ENCODE measurements around the gene KIAA0753.

DNA sequence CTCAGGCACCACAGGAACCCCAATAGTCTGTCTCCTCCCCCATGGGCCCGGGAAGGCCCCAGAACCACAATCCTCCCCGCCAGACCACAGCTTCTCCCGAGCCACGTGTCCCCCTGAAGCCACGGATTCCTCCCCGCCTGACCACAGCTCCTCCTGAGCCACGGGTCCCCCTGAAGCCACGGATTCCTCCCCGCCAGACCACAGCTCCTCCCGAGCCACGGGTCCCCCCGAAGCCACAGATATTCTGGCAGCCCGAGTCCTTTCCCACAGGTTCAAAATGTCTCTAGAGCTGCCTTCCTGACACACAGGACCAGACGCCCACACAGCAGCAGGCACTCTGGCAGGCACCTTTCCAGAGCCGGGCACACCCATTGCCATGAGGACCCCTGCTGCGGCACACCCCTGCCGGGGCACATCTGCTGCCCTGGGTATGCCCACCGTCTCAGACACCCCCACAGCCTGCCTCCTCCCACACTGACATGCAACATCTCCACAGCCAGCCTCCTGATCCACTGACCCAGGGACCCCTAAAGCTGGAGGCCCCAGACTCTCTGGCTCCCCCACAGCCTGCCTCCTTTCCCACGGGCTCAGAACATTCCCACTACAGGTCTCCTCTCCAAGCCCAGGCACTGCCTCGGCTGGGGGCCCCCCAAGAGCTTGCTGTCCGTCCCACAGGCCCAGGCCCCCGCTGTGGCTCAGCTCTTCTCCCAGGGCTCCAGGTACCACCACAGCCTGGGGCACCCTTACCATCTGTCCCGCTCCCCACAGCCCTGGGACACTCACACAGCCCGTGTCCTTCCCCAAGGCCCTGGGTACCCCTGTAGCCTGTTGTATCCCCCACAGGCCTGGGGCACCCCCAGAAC, 2.2 kb downstream of the KIAA0753 start:
- TF ChIP-seq, protein P1, sequence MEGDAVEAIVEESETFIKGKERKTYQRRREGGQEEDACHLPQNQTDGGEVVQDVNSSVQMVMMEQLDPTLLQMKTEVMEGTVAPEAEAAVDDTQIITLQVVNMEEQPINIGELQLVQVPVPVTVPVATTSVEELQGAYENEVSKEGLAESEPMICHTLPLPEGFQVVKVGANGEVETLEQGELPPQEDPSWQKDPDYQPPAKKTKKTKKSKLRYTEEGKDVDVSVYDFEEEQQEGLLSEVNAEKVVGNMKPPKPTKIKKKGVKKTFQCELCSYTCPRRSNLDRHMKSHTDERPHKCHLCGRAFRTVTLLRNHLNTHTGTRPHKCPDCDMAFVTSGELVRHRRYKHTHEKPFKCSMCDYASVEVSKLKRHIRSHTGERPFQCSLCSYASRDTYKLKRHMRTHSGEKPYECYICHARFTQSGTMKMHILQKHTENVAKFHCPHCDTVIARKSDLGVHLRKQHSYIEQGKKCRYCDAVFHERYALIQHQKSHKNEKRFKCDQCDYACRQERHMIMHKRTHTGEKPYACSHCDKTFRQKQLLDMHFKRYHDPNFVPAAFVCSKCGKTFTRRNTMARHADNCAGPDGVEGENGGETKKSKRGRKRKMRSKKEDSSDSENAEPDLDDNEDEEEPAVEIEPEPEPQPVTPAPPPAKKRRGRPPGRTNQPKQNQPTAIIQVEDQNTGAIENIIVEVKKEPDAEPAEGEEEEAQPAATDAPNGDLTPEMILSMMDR (IDR thresholded peaks at IDR 0.05; ENCODE audit: low read length), result no peak
- no peak for TF ChIP-seq EZH2 (optimal IDR thresholded peaks at IDR 0.05; ENCODE audit: low read depth, low read length)
- TF ChIP-seq EZH2phosphoT487 (IDR thresholded peaks at IDR 0.05; ENCODE audit: low read length), result no peak

Data from MM.1S (cell line).